ENCODE measurements around the gene ECHS1. TPM values are rescaled to one million over a fixed set of nuclear protein-coding genes. Genes with fewer than 3 reads are reported as not detected.
A peak's percentile ranks its signal among the peaks of the same experiment; 100 is the strongest.

The ECHS1 gene
- total RNA-seq, 1 experiment from 2014 or later, result 53.5 TPM

DNA sequence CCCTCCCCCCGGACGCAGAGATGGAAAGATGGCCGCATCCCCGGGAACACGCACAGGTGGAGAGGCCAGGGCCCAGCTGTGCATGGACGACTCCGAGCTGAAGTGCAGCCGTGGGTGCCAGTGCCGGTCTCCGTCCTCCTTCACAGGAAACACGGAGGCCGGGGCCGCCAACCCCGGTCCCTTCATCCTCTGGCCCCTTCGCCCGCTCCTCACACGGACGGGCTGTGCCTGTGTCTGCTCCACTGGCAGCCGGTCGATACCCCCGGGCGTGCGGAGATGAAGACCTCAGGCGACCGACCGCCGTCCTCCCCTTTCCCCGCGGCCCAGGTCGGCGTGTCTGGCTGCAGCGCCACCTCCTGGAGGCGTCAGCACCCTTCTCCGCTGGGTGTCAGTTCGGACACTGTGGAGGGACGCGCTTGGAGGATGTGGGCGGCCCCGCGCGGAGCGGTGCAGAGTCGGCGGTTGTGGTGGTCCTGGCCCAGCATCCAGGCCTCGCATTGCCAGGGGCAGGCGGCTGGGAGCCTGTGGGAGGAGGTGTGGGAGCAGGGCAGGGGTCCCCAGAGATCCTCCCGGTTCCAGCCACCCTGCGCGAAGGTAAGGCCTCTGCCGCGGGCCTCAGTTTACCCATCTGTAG lies 54.5 kb downstream of the ECHS1 start:
- peaks cover 11% of the 10 kb centered on the region for H3K4me1 Mint-ChIP-seq (ENCODE audit: low read depth, unreplicated experiment)
- peaks cover 4% of the 10 kb centered on the region for H3K9me3 Mint-ChIP-seq (ENCODE audit: low read depth, unreplicated experiment)
- H3K4me3 Mint-ChIP-seq (ENCODE audit: low read depth, unreplicated experiment), result peak overlapping the region; percentile 56
- TF ChIP-seq, protein P1, sequence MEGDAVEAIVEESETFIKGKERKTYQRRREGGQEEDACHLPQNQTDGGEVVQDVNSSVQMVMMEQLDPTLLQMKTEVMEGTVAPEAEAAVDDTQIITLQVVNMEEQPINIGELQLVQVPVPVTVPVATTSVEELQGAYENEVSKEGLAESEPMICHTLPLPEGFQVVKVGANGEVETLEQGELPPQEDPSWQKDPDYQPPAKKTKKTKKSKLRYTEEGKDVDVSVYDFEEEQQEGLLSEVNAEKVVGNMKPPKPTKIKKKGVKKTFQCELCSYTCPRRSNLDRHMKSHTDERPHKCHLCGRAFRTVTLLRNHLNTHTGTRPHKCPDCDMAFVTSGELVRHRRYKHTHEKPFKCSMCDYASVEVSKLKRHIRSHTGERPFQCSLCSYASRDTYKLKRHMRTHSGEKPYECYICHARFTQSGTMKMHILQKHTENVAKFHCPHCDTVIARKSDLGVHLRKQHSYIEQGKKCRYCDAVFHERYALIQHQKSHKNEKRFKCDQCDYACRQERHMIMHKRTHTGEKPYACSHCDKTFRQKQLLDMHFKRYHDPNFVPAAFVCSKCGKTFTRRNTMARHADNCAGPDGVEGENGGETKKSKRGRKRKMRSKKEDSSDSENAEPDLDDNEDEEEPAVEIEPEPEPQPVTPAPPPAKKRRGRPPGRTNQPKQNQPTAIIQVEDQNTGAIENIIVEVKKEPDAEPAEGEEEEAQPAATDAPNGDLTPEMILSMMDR (IDR thresholded peaks at IDR 0.05; ENCODE audit: unreplicated experiment), result peak; percentile 42
- peaks cover 23% of the 10 kb centered on the region for H3K27me3 Mint-ChIP-seq (ENCODE audit: unreplicated experiment)
- no peak overlapping the region for H3K27ac Mint-ChIP-seq (ENCODE audit: unreplicated experiment)
- peaks cover 11% of the 10 kb centered on the region for H3K36me3 Mint-ChIP-seq (ENCODE audit: insufficient read depth, unreplicated experiment)
- CTCF ChIA-PET, result no interaction called here
- BruUV-seq (replicated peaks), result no TSS peak
- intact Hi-C loops (cut with micrococcal nuclease; ENCODE audit: unreplicated experiment), result no loop called here
- DNase-seq, result peak; percentile 67

DNA sequence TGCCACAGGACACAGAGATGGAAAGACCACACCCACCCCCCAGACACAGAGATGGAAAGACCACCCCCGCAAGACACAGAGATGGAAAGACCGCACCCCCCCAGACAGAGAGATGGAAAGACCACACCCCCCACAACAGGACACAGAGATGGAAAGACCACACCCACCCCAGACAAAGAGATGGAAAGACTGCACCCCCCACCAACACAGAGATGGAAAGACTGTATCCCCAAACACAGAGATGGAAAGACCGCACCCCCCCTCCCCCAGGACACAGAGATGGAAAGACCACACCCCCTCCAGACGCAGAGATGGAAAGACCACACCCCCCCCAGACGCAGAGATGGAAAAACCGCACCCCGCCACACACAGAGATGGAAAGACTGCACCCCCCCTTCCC lies 56.4 kb downstream of the ECHS1 start:
- Mint-ChIP-seq H3K4me3 (ENCODE audit: low read depth, unreplicated experiment) (no peak overlapping the region), H3K36me3 (ENCODE audit: insufficient read depth, unreplicated experiment) (peaks cover 11% of the 10 kb centered on the region), H3K4me1 (ENCODE audit: low read depth, unreplicated experiment) (peaks cover 11% of the 10 kb centered on the region), H3K9me3 (ENCODE audit: low read depth, unreplicated experiment) (peaks cover 4% of the 10 kb centered on the region), H3K27ac (ENCODE audit: unreplicated experiment) (no peak overlapping the region), H3K27me3 (ENCODE audit: unreplicated experiment) (peaks cover 23% of the 10 kb centered on the region)
- CTCF ChIA-PET, result no interaction called here
- BruUV-seq (replicated peaks), result no TSS peak
- intact Hi-C loops (cut with micrococcal nuclease; ENCODE audit: unreplicated experiment), result no loop called here
- TF ChIP-seq, protein P1 (IDR thresholded peaks at IDR 0.05; ENCODE audit: unreplicated experiment), result no peak
- no peak for DNase-seq

DNA sequence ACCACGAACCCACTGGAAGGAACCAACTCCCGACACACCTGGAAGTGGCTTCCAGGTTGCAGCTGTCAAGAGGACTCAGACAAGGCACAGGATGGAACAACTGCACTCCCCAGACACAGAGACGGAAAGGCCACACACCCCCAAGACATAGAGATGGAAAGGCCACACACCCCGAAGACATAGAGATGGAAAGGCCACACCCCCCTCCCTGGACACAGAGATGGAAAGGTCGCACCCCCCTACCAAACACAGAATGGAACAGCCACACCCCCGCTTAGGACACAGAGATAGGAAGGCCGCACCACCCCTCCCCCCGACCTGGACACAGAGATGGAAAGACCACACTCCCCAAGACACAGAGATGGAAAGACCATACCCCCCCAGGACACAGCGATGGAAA lies 56.9 kb downstream of the ECHS1 start:
- H3K4me3 Mint-ChIP-seq (ENCODE audit: low read depth, unreplicated experiment), result no peak overlapping the region
- peaks cover 23% of the 10 kb centered on the region for H3K27me3 Mint-ChIP-seq (ENCODE audit: unreplicated experiment)
- intact Hi-C loops (cut with micrococcal nuclease; ENCODE audit: unreplicated experiment), result no loop called here
- H3K36me3 Mint-ChIP-seq (ENCODE audit: insufficient read depth, unreplicated experiment), result peaks cover 11% of the 10 kb centered on the region
- H3K4me1 Mint-ChIP-seq (ENCODE audit: low read depth, unreplicated experiment), result peaks cover 11% of the 10 kb centered on the region
- no peak overlapping the region for H3K27ac Mint-ChIP-seq (ENCODE audit: unreplicated experiment)
- TF ChIP-seq, protein P1 (IDR thresholded peaks at IDR 0.05; ENCODE audit: unreplicated experiment), result no peak
- no peak for DNase-seq
- H3K9me3 Mint-ChIP-seq (ENCODE audit: low read depth, unreplicated experiment), result peaks cover 4% of the 10 kb centered on the region
- CTCF ChIA-PET, result no interaction called here
- no TSS peak for BruUV-seq (replicated peaks)

DNA sequence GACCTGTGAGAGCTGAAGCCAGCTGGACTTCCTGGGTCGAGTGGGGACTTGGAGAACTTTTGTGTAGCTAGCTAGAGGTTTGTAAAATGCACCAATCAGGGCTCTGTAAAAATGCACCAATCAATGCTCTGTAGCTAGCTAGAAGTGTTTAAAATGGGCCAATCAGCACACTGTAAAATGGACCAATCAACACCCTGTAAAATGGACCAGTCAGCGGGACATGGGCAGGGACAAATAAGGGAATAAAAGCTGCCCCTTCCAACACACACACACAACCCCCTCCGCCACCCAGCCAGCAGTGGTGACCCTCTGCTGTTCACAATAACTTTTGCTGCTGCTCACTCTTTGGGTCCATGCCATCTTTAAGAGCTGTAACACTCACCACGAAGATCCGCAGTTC lies 57.3 kb downstream of the ECHS1 start:
- intact Hi-C loops (cut with micrococcal nuclease; ENCODE audit: unreplicated experiment), result no loop called here
- peaks cover 23% of the 10 kb centered on the region for H3K27me3 Mint-ChIP-seq (ENCODE audit: unreplicated experiment)
- H3K36me3 Mint-ChIP-seq (ENCODE audit: insufficient read depth, unreplicated experiment), result peaks cover 11% of the 10 kb centered on the region
- peaks cover 11% of the 10 kb centered on the region for H3K4me1 Mint-ChIP-seq (ENCODE audit: low read depth, unreplicated experiment)
- no peak overlapping the region for H3K4me3 Mint-ChIP-seq (ENCODE audit: low read depth, unreplicated experiment)
- CTCF ChIA-PET, result no interaction called here
- no peak for DNase-seq
- TF ChIP-seq, protein P1 (IDR thresholded peaks at IDR 0.05; ENCODE audit: unreplicated experiment), result no peak
- BruUV-seq (replicated peaks), result no TSS peak
- H3K9me3 Mint-ChIP-seq (ENCODE audit: low read depth, unreplicated experiment), result peaks cover 4% of the 10 kb centered on the region
- H3K27ac Mint-ChIP-seq (ENCODE audit: unreplicated experiment), result no peak overlapping the region
